HEK293 (cell line): Measurements from ENCODE around the gene ASCL4.
A peak's percentile ranks its signal among the peaks of the same experiment; 100 is the strongest.

Source experiments
- FEZF1 ChIP-seq: fragments of 450-650 bp; formaldehyde crosslinking; IDR thresholded peaks from 2 replicates; pipeline ENCODE4 v1.5.1; 2016; ENCODE audit warnings: missing biosample characterization, missing genetic modification characterization
- HOXA7 ChIP-seq: sonication (generic); formaldehyde crosslinking; IDR thresholded peaks from 2 replicates; pipeline ENCODE4 v1.8.1; 2022; ENCODE audit warnings: missing genetic modification reagents, borderline replicate concordance
- KLF1 ChIP-seq: fragments of 450-650 bp; formaldehyde crosslinking; IDR thresholded peaks from 2 replicates; pipeline ENCODE4 v1.5.1; 2016; ENCODE audit warnings: missing biosample characterization, missing genetic modification characterization
- KLF10 ChIP-seq: fragments of 450-650 bp; IDR thresholded peaks from 2 replicates; pipeline ENCODE4 v1.5.1; 2018; ENCODE audit warnings: missing biosample characterization, mild to moderate bottlenecking, missing genetic modification characterization
- KLF7 ChIP-seq: fragments of 450-650 bp; formaldehyde crosslinking; IDR thresholded peaks from 2 replicates; pipeline ENCODE4 v1.5.1; 2016; ENCODE audit warnings: missing biosample characterization, missing genetic modification characterization, borderline replicate concordance
- KLF9 ChIP-seq: fragments of 450-650 bp; formaldehyde crosslinking; IDR thresholded peaks from 2 replicates; pipeline ENCODE4 v1.5.1; 2016; ENCODE audit warnings: missing biosample characterization, missing genetic modification characterization, low read depth
- MYNN ChIP-seq: fragments of 450-650 bp; formaldehyde crosslinking; IDR thresholded peaks from 2 replicates; pipeline ENCODE4 v1.5.1; 2016; ENCODE audit warnings: missing biosample characterization, missing genetic modification characterization, borderline replicate concordance
- SP7 ChIP-seq: fragments of 450-650 bp; formaldehyde crosslinking; IDR thresholded peaks from 2 replicates; pipeline ENCODE4 v1.5.1; 2016; ENCODE audit warnings: missing biosample characterization, missing genetic modification characterization
- ZBTB1 ChIP-seq: fragments of 450-650 bp; formaldehyde crosslinking; IDR thresholded peaks from 2 replicates; pipeline ENCODE4 v1.5.1; 2016; ENCODE audit warnings: missing biosample characterization, missing genetic modification characterization
- ZBTB8A ChIP-seq: fragments of 450-650 bp; formaldehyde crosslinking; IDR thresholded peaks from 2 replicates; pipeline ENCODE4 v1.5.1; 2016; ENCODE audit warnings: missing biosample characterization, missing genetic modification characterization
- ZNF114 ChIP-seq: fragments of 450-650 bp; formaldehyde crosslinking; IDR thresholded peaks from 2 replicates; pipeline ENCODE4 v1.5.0; 2017; ENCODE audit warnings: missing biosample characterization, missing genetic modification characterization
- ZNF121 ChIP-seq: fragments of 450-650 bp; formaldehyde crosslinking; IDR thresholded peaks from 2 replicates; pipeline ENCODE4 v1.5.1; 2016; ENCODE audit warnings: missing biosample characterization, missing genetic modification characterization
- ZNF138 ChIP-seq: fragments of 450-650 bp; formaldehyde crosslinking; IDR thresholded peaks from 2 replicates; pipeline ENCODE4 v1.5.1; 2016; ENCODE audit warnings: missing biosample characterization, missing genetic modification characterization, borderline replicate concordance
- ZNF175 ChIP-seq: fragments of 450-650 bp; formaldehyde crosslinking; IDR thresholded peaks from 2 replicates; pipeline ENCODE4 v1.5.1; 2016; ENCODE audit warnings: missing biosample characterization, missing genetic modification characterization
- ZNF23 ChIP-seq: fragments of 450-650 bp; formaldehyde crosslinking; IDR thresholded peaks from 2 replicates; pipeline ENCODE4 v1.5.1; 2016; ENCODE audit warnings: missing biosample characterization, missing genetic modification characterization, borderline replicate concordance
- ZNF24 ChIP-seq: fragments of 450-650 bp; formaldehyde crosslinking; IDR thresholded peaks from 2 replicates; pipeline ENCODE4 v1.5.1; 2016; ENCODE audit warnings: missing biosample characterization, missing genetic modification characterization
- ZNF274 ChIP-seq, 2 experiments: fragments of 200-500 bp in 1 of 2; fragments of 450-650 bp in 1 of 2; sonication (Bioruptor generic) in 1 of 2; formaldehyde crosslinking in 1 of 2; IDR thresholded peaks; 2 replicates each; pipeline versions ENCODE4 v1.5.1 to v1.6.1; 2014 to 2016; ENCODE audit warnings: borderline replicate concordance in 1 of 2, inconsistent platforms in 1 of 2, low read length in 1 of 2, missing biosample characterization in 1 of 2, missing genetic modification characterization in 1 of 2
- ZNF280D ChIP-seq: fragments of 450-650 bp; formaldehyde crosslinking; IDR thresholded peaks from 2 replicates; pipeline ENCODE4 v1.5.1; 2016; ENCODE audit warnings: missing biosample characterization, missing genetic modification characterization
- ZNF311 ChIP-seq: fragments of 450-650 bp; formaldehyde crosslinking; IDR thresholded peaks from 2 replicates; pipeline ENCODE4 v1.5.1; 2017; ENCODE audit warnings: missing biosample characterization, missing genetic modification characterization, borderline replicate concordance
- ZNF37A ChIP-seq: fragments of 450-650 bp; IDR thresholded peaks from 2 replicates; pipeline ENCODE4 v1.5.1; 2018; ENCODE audit warnings: missing biosample characterization, missing genetic modification characterization
- ZNF394 ChIP-seq: fragments of 450-650 bp; formaldehyde crosslinking; IDR thresholded peaks from 2 replicates; pipeline ENCODE4 v1.5.1; 2016; ENCODE audit warnings: missing biosample characterization, missing genetic modification characterization, mild to moderate bottlenecking, moderate library complexity, borderline replicate concordance
- ZNF473 ChIP-seq: fragments of 450-650 bp; formaldehyde crosslinking; IDR thresholded peaks from 2 replicates; pipeline ENCODE4 v1.5.1; 2017; ENCODE audit warnings: missing biosample characterization, missing genetic modification characterization
- ZNF513 ChIP-seq: fragments of 450-650 bp; IDR thresholded peaks from 2 replicates; pipeline ENCODE4 v1.5.1; 2018; ENCODE audit warnings: missing biosample characterization, missing genetic modification characterization
- ZNF610 ChIP-seq: fragments of 450-650 bp; formaldehyde crosslinking; IDR thresholded peaks from 2 replicates; pipeline ENCODE4 v1.5.1; 2016; ENCODE audit warnings: missing biosample characterization, missing genetic modification characterization, borderline replicate concordance
- ZNF701 ChIP-seq: fragments of 450-650 bp; formaldehyde crosslinking; IDR thresholded peaks from 2 replicates; pipeline ENCODE4 v1.5.1; 2016; ENCODE audit warnings: missing biosample characterization, missing genetic modification characterization
- ZNF704 ChIP-seq: fragments of 450-650 bp; formaldehyde crosslinking; IDR thresholded peaks from 2 replicates; pipeline ENCODE4 v1.5.1; 2016; ENCODE audit warnings: missing biosample characterization, missing genetic modification characterization
- ZNF777 ChIP-seq: fragments of 450-650 bp; formaldehyde crosslinking; IDR thresholded peaks from 2 replicates; pipeline ENCODE4 v1.5.1; 2017; ENCODE audit warnings: missing biosample characterization, missing genetic modification characterization, borderline replicate concordance
- ZXDB ChIP-seq: fragments of 450-650 bp; formaldehyde crosslinking; IDR thresholded peaks from 2 replicates; pipeline ENCODE4 v1.5.1; 2016; ENCODE audit warnings: missing biosample characterization, missing genetic modification characterization
- TF ChIP-seq, protein P1 (sequence below): fragments of 450-650 bp; IDR thresholded peaks from 2 replicates; pipeline ENCODE4 v1.5.1; 2018; ENCODE audit warnings: missing biosample characterization, mild to moderate bottlenecking, missing genetic modification characterization
- TF ChIP-seq, protein P2 (sequence below): fragments of 450-650 bp; formaldehyde crosslinking; IDR thresholded peaks from 2 replicates; pipeline ENCODE4 v1.5.1; 2016; ENCODE audit warnings: missing biosample characterization, missing genetic modification characterization
- TF ChIP-seq, protein P3 (sequence below): fragments of 450-650 bp; formaldehyde crosslinking; IDR thresholded peaks from 2 replicates; pipeline ENCODE4 v1.5.1; 2017; ENCODE audit warnings: missing biosample characterization, mild to moderate bottlenecking, missing genetic modification characterization, moderate library complexity

Gene ASCL4

DNA sequence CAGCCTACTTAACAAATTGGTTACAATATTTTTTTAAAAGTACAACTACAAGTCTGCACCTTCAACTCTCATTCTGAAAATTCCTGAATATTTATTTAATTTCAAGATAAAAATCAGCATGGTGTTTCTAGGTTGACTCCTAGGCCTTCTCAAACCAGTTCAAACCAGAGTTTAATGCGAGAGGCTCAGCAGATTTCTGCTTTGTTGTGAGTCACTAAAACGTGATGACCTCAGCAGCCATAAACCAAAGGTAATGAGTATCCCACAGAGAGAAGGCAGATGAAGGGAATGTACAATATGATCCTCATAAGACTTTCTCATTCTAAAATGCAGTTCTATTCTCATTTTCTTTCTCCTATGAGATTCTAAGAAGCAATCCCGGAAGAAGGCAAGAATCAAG is 15.1 kb upstream of the ASCL4 start (continued):
- TF ChIP-seq, protein P1, sequence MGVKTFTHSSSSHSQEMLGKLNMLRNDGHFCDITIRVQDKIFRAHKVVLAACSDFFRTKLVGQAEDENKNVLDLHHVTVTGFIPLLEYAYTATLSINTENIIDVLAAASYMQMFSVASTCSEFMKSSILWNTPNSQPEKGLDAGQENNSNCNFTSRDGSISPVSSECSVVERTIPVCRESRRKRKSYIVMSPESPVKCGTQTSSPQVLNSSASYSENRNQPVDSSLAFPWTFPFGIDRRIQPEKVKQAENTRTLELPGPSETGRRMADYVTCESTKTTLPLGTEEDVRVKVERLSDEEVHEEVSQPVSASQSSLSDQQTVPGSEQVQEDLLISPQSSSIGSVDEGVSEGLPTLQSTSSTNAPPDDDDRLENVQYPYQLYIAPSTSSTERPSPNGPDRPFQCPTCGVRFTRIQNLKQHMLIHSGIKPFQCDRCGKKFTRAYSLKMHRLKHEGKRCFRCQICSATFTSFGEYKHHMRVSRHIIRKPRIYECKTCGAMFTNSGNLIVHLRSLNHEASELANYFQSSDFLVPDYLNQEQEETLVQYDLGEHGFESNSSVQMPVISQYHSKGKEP: peak; percentile 54; the same call in 1 of the 2 replicates
- TF ChIP-seq ZNF473 (tag by site-specific recombination): no peak
- TF ChIP-seq ZNF513 (tag by site-specific recombination): no peak; the same call in 1 of the 2 replicates
- TF ChIP-seq KLF1 (tag by site-specific recombination): no peak
- 0 out of 2 replicates have a peak, but pooled peaks have one; percentile 32 for TF ChIP-seq ZNF24
- no peak for TF ChIP-seq ZNF114 (tag by site-specific recombination)
- TF ChIP-seq ZNF121 (tag by site-specific recombination): no peak
- no peak for TF ChIP-seq ZNF175 (tag by site-specific recombination)
- TF ChIP-seq FEZF1 (tag by site-specific recombination): peak; percentile 38; the same call in 1 of the 2 replicates
- no peak for TF ChIP-seq ZNF274 (IDR thresholded peaks at IDR 0.05; ENCODE audit: low read length)
- TF ChIP-seq ZNF274 (tag by site-specific recombination; IDR thresholded peaks at IDR 0.05; ENCODE audit: borderline replicate concordance): no peak
- TF ChIP-seq ZNF138 (tag by site-specific recombination): no peak
- TF ChIP-seq ZNF704: no peak
- no peak for TF ChIP-seq ZNF311 (tag by site-specific recombination)
- TF ChIP-seq KLF9 (tag by site-specific recombination): no peak
- no peak for TF ChIP-seq ZNF23 (tag by site-specific recombination)
- TF ChIP-seq HOXA7: no peak
- TF ChIP-seq MYNN (tag by site-specific recombination): no peak
- TF ChIP-seq ZNF394 (tag by site-specific recombination): peak; percentile 51; the same call in 1 of the 2 replicates
- no peak for TF ChIP-seq ZNF37A (tag by site-specific recombination)
- no peak for TF ChIP-seq ZBTB1
- TF ChIP-seq, protein P2, sequence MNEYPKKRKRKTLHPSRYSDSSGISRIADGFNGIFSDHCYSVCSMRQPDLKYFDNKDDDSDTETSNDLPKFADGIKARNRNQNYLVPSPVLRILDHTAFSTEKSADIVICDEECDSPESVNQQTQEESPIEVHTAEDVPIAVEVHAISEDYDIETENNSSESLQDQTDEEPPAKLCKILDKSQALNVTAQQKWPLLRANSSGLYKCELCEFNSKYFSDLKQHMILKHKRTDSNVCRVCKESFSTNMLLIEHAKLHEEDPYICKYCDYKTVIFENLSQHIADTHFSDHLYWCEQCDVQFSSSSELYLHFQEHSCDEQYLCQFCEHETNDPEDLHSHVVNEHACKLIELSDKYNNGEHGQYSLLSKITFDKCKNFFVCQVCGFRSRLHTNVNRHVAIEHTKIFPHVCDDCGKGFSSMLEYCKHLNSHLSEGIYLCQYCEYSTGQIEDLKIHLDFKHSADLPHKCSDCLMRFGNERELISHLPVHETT (tag by site-specific recombination): peak; percentile 57; the same call in 1 of the 2 replicates
- no peak for TF ChIP-seq ZNF610
- TF ChIP-seq, protein P3, sequence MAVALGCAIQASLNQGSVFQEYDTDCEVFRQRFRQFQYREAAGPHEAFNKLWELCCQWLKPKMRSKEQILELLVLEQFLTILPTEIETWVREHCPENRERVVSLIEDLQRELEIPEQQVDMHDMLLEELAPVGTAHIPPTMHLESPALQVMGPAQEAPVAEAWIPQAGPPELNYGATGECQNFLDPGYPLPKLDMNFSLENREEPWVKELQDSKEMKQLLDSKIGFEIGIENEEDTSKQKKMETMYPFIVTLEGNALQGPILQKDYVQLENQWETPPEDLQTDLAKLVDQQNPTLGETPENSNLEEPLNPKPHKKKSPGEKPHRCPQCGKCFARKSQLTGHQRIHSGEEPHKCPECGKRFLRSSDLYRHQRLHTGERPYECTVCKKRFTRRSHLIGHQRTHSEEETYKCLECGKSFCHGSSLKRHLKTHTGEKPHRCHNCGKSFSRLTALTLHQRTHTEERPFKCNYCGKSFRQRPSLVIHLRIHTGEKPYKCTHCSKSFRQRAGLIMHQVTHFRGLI (tag by site-specific recombination): no peak
- peak; percentile 87 for TF ChIP-seq ZBTB8A (tag by site-specific recombination)
- TF ChIP-seq KLF10 (tag by site-specific recombination): peak; percentile 54
- TF ChIP-seq KLF7 (tag by site-specific recombination): no peak
- TF ChIP-seq ZNF701: no peak
- TF ChIP-seq ZNF777: no peak
- no peak; the same call in 1 of the 2 replicates for TF ChIP-seq ZXDB (tag by site-specific recombination)
- no peak for TF ChIP-seq ZNF280D
- peak; percentile 85 for TF ChIP-seq SP7 (tag by site-specific recombination)
